ENCODE results near the gene AKT3.

DNA sequence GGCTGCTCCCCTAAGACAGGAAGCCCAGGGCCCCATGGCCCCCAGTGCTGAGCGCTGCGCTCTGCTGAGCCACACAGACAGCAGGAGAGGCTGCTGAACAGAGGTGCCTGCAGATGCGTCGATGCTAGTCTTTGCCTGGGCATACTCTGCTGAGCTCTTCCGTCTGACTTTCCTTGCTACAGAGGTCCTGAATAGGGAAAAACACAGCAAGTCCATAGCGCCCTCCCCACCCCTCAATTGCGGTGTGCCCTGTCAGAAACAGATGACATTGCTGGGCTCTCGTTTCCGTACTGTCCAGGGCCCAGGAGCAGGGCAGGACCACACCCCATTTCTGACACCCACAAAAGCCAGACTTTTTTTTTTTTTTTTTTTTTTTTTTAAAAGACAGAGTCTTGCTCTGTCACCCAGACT, 341.7 kb downstream of the AKT3 start:
- TF ChIP-seq, protein P1, sequence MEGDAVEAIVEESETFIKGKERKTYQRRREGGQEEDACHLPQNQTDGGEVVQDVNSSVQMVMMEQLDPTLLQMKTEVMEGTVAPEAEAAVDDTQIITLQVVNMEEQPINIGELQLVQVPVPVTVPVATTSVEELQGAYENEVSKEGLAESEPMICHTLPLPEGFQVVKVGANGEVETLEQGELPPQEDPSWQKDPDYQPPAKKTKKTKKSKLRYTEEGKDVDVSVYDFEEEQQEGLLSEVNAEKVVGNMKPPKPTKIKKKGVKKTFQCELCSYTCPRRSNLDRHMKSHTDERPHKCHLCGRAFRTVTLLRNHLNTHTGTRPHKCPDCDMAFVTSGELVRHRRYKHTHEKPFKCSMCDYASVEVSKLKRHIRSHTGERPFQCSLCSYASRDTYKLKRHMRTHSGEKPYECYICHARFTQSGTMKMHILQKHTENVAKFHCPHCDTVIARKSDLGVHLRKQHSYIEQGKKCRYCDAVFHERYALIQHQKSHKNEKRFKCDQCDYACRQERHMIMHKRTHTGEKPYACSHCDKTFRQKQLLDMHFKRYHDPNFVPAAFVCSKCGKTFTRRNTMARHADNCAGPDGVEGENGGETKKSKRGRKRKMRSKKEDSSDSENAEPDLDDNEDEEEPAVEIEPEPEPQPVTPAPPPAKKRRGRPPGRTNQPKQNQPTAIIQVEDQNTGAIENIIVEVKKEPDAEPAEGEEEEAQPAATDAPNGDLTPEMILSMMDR (IDR thresholded peaks at IDR 0.05): no peak
- no peak for TF ChIP-seq POLR2AphosphoS5 (IDR thresholded peaks at IDR 0.05)

Measured in sigmoid colon (tissue), 4 donors.